ENCODE measurements around the gene DNMT1. TPM values are rescaled to one million over a fixed set of nuclear protein-coding genes. Genes with fewer than 3 reads are reported as not detected.

Gene DNMT1
- total RNA-seq, 1 experiment from 2014 or later: 168 TPM

DNA sequence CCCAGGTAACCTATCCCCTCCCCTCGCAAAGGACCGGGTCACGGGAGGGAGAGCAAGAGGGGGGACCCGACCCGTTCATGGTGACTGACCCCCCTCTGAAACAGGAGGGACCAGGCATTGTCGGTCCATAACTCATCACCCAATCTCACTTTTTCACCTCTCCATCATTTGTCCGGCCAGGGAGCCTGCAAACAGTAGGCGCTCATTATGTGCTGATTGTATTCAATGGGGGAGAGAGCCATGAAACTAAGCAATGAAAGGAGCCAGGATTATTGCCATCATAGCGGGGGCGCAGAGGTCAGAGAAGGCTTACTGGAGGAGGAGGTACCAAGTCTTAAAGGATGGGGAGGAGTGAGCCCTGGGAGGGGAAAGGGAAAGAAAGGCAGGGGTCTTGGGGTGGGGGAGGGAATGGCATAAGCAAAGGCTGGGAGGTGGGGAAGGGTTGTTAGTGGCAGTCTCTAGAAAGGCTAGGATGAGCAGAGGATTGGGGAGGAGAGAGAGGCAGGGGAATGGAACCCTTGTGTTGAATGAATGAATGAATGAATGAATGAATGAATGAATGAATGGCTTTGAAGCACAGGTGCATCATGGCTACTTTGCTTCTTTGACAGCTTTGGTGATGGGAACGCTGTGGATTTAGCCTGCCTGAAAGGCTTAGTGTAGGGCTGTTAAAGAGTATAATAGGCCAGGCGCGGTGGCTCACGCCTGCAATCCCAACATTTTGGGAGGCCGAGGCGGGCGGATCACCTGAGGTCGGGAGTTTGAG lies 107.3 kb downstream of the DNMT1 start:
- in situ Hi-C loops (cut with HindIII; ENCODE audit: low pct_unique_long_range_greater_than_20kb, low sequenced_read_pairs): no loop called here
- intact Hi-C loops (cut with micrococcal nuclease; ENCODE audit: unreplicated experiment): no loop called here
- TF ChIP-seq, protein P1, sequence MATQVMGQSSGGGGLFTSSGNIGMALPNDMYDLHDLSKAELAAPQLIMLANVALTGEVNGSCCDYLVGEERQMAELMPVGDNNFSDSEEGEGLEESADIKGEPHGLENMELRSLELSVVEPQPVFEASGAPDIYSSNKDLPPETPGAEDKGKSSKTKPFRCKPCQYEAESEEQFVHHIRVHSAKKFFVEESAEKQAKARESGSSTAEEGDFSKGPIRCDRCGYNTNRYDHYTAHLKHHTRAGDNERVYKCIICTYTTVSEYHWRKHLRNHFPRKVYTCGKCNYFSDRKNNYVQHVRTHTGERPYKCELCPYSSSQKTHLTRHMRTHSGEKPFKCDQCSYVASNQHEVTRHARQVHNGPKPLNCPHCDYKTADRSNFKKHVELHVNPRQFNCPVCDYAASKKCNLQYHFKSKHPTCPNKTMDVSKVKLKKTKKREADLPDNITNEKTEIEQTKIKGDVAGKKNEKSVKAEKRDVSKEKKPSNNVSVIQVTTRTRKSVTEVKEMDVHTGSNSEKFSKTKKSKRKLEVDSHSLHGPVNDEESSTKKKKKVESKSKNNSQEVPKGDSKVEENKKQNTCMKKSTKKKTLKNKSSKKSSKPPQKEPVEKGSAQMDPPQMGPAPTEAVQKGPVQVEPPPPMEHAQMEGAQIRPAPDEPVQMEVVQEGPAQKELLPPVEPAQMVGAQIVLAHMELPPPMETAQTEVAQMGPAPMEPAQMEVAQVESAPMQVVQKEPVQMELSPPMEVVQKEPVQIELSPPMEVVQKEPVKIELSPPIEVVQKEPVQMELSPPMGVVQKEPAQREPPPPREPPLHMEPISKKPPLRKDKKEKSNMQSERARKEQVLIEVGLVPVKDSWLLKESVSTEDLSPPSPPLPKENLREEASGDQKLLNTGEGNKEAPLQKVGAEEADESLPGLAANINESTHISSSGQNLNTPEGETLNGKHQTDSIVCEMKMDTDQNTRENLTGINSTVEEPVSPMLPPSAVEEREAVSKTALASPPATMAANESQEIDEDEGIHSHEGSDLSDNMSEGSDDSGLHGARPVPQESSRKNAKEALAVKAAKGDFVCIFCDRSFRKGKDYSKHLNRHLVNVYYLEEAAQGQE (IDR thresholded peaks at IDR 0.05; ENCODE audit: insufficient read depth in 1 of 2, low read depth in 2 of 2, low read length in 1 of 2): no peak
- TF ChIP-seq POLR2AphosphoS5 (IDR thresholded peaks at IDR 0.05; ENCODE audit: low read depth, low read length) (no peak), SIN3A (IDR thresholded peaks at IDR 0.05; ENCODE audit: borderline replicate concordance, insufficient read depth, low read depth, low read length) (no peak), TCF7L2 (IDR thresholded peaks at IDR 0.05; ENCODE audit: low read depth, low read length) (no peak)
- BruUV-seq (replicated peaks): TSS peak; percentile 77
- ChIA-PET POLR2A (no interaction called here), CTCF (no interaction called here)
- no peak for DNase-seq (ENCODE audit: low read depth, low spot score)
- no peaks in the 10 kb centered on the region for H3K27me3 ChIP-seq (ENCODE audit: control insufficient read depth, insufficient read depth, low read length)
- H3K9me3 ChIP-seq (ENCODE audit: control insufficient read depth, insufficient read depth, low read depth, low read length): no peaks in the 10 kb centered on the region
- peak overlapping the region; percentile 78 to 80 for H3K4me3 ChIP-seq (ENCODE audit: low read depth in 2 of 2, low read length in 2 of 2)
- no peaks in the 10 kb centered on the region; the same call in 1 of the 2 replicates for H3K36me3 ChIP-seq (ENCODE audit: control insufficient read depth, insufficient read depth, low read length)
- no peaks in the 10 kb centered on the region for H3K4me1 ChIP-seq (ENCODE audit: control insufficient read depth, insufficient read depth, low read length)
- H3K27ac ChIP-seq (ENCODE audit: low read length): no peak overlapping the region
- no peak for ATAC-seq

DNA sequence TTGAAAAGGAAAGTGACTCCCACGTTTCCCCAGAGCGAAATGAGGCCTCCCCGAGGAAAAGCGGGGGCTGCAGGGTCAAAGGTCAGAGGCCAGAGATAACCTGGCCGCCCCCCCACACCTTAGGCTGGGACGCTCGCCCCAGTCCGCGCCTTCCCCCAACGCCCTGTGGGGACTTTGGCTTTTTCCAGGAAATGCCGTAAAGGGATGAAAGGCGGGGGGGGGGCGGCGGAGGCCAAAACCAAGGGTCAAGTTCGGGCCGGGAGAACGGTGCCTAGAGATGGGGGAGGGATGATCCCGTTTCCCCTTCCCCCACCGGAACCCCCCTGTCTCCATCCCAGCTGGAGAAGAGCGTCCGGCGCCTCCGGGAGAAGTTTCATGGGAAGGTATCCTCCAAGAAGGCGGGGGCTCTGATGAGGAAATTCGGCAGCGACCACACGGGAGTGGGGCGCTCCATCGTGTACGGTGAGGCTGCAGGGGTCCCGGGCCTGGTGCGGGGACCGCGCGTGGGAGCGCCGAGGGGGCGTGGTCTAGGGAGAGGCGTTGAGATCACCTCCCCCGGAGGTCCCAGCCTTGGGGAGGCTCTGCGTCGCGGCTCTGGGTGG lies 108.1 kb downstream of the DNMT1 start:
- peak overlapping the region; percentile 80 for H3K27ac ChIP-seq (ENCODE audit: low read length)
- ChIA-PET CTCF (no interaction called here), POLR2A (no interaction called here)
- no peaks in the 10 kb centered on the region for H3K4me1 ChIP-seq (ENCODE audit: control insufficient read depth, insufficient read depth, low read length)
- H3K9me3 ChIP-seq (ENCODE audit: control insufficient read depth, insufficient read depth, low read depth, low read length): no peaks in the 10 kb centered on the region
- peak overlapping the region; percentile 78 to 80 for H3K4me3 ChIP-seq (ENCODE audit: low read depth in 2 of 2, low read length in 2 of 2)
- TF ChIP-seq, protein P1 (IDR thresholded peaks at IDR 0.05; ENCODE audit: insufficient read depth in 1 of 2, low read depth in 2 of 2, low read length in 1 of 2): no peak
- TF ChIP-seq TCF7L2 (IDR thresholded peaks at IDR 0.05; ENCODE audit: low read depth, low read length): no peak
- TF ChIP-seq POLR2AphosphoS5 (IDR thresholded peaks at IDR 0.05; ENCODE audit: low read depth, low read length): no peak
- TF ChIP-seq, protein P2, sequence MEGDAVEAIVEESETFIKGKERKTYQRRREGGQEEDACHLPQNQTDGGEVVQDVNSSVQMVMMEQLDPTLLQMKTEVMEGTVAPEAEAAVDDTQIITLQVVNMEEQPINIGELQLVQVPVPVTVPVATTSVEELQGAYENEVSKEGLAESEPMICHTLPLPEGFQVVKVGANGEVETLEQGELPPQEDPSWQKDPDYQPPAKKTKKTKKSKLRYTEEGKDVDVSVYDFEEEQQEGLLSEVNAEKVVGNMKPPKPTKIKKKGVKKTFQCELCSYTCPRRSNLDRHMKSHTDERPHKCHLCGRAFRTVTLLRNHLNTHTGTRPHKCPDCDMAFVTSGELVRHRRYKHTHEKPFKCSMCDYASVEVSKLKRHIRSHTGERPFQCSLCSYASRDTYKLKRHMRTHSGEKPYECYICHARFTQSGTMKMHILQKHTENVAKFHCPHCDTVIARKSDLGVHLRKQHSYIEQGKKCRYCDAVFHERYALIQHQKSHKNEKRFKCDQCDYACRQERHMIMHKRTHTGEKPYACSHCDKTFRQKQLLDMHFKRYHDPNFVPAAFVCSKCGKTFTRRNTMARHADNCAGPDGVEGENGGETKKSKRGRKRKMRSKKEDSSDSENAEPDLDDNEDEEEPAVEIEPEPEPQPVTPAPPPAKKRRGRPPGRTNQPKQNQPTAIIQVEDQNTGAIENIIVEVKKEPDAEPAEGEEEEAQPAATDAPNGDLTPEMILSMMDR (IDR thresholded peaks at IDR 0.05): no peak
- no peak for TF ChIP-seq SIN3A (IDR thresholded peaks at IDR 0.05; ENCODE audit: borderline replicate concordance, insufficient read depth, low read depth, low read length)
- in situ Hi-C loops (cut with HindIII; ENCODE audit: low pct_unique_long_range_greater_than_20kb, low sequenced_read_pairs) (no loop called here), intact Hi-C loops (cut with micrococcal nuclease; ENCODE audit: unreplicated experiment) (no loop called here)
- no peak for DNase-seq (ENCODE audit: low read depth, low spot score)
- H3K36me3 ChIP-seq (ENCODE audit: control insufficient read depth, insufficient read depth, low read length): no peaks in the 10 kb centered on the region; the same call in 1 of the 2 replicates
- no TSS peak for BruUV-seq (replicated peaks)
- no peaks in the 10 kb centered on the region for H3K27me3 ChIP-seq (ENCODE audit: control insufficient read depth, insufficient read depth, low read length)
- ATAC-seq: no peak
